GM21390 (cell line): ENCODE results near the gene PDLIM1.

Experiments used
- ATAC-seq: cut with Tn5 transposase; IDR thresholded peaks from one replicate; pipeline ENCODE4 v1.9.1; 2021; ENCODE audit not compliant: unreplicated experiment

PDLIM1 gene

DNA sequence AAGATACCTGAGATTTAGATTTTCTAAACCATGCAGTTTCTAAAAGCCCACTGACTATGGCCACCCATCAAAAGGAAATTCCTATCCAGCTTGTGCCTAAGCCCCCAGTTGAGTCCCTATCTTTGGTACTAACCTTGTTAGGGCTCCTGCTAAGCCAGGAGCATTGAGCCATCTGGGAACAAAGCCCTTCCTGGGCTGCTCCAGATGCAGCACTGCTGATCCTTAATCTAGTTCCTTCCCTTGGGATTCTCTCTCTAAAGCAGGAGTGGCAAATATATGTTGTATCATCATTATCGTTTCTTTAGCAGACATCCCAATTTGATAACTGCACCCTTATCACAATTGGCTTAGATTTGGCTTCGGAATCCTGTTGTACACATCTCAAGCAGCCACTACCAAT, 24.7 kb upstream of the PDLIM1 start:
- no peak for ATAC-seq

DNA sequence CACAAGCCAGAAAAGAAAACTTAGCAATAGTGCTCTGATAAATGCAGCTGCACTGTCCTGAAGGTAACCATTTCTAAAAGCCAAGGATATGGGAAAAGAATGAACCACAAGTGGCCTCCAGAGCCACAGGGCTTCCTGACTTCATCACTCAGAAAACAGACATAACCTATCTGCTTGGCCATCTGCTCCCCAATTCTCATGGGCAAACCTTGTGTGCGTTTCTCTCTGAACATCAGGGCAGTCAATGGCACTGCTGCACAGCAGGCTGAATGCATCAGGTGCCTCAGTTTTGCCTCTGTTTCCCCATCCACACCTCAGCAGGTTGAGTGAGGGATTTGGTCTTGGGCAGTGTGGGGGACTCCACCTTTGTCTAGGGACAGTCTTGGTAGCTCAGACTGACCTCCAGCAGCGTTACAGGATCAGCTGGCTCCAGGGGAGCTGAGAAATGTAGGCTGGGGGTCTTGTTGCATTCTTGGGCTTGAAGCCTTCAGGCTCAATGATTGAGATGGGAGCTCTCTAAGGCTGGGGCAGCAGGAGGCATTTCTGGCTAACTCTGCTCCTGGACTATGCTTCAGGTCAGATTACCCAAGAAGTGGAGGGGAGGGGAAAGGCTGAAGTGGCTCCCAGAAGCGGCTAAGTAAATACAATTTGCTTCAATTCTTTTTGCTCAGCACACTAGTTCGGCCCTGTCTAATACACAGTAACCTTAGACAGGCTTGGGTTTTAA, 23.6 kb upstream of the PDLIM1 start:
- ATAC-seq, result no peak

DNA sequence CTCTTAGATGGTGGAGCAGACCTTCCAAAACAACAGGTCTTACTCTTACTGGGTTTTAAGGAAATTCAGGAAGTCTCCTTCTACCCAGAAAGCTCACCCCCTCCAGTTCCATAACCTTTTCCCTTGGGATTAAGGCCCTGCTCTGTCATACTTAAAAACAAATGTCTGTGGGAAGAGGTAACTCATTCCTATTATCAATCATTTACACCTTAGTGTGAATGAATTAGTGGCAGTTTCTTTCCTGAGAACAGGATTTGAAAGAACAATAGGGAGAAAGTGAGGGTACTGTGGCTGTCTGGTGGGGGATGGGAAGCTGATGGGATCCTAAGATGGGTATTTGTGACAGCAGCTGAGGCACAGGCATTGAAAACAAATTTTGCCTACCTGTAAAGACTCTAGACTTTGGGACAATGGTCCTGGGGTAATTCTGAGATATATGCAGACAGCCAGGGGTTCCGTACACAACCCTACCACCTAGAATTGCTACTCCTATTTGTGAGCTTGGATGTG, 22.2 kb upstream of the PDLIM1 start:
- no peak for ATAC-seq

DNA sequence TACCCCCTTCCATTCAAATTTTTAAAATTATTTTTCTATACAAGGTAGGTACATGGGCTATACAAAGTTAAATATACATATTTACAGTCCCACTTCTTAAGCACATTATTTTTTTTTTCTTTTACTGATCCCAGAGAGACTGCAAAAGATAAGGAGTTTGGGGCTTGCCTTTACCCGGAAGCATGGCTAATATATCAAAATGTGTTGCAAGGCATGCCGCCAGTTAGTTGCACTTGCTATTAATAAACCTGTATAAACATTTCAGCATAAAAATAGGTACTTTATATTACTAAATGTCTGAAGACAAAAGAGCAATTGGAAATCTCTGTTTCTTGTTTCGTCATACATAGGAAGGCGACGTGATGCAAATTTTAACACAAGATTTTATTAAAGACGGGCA, 21.5 kb upstream of the PDLIM1 start:
- no peak for ATAC-seq

DNA sequence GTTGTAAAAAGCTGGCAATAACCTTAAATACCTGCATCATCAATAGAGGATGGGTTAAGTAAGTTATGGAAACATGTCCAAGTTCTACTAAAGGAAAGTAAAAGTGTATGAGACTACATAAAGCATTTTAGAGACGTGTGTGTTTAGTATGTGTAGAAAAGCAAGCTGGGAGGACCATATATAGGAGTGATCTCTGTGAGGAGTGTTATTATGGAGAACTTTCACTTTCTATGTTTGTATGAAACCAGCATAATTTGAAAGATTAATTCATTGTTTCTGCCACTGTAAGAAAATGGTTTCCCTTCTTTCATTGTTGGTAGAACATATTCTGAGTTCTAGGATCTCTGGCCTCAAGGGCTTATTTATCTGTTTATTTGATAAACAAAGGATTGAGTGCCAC, 19.2 kb upstream of the PDLIM1 start:
- ATAC-seq, result no peak

DNA sequence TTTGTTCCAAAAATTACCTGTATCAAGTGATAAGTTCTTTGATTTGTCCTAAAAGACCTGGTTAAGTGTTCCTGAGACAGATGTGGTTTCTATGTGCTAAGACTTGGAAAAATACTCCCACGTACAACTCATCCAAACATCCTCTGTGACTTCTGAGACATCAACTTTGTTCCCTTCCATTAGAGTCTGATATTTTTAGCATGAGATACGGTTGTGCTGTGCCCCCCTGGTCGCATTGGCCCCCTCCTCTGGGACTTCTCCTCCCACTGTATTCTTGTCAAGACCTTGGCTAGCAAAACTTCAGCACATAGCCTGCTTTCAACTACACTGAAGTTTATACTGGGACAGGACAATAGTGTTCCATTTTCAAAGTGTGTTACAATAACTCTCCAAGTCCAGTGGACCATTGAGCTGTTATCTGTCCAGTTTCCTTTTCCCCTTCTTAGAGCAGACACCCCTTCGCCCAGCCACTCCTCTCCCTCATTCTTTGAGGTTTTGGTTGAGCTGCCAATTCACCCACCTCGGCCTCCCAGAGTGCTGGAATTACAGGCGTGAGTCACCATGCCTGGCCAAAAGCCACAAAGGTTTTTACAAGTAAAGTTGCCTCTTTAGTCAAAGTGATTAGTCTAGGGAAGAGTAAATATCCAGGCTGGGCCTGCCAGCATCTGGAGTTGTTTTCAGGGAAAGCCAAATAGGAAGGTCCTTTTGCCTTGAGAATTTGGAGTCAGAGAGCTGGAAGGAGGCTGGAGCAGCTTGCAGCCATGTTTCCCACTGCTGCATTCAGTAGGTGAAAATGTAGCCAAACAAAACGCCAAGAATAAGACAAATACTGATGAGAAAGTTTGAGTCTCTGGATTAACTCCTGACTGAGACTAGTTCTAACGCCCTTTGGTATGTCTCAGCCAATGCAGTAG, 17.8 kb upstream of the PDLIM1 start:
- no peak for ATAC-seq

DNA sequence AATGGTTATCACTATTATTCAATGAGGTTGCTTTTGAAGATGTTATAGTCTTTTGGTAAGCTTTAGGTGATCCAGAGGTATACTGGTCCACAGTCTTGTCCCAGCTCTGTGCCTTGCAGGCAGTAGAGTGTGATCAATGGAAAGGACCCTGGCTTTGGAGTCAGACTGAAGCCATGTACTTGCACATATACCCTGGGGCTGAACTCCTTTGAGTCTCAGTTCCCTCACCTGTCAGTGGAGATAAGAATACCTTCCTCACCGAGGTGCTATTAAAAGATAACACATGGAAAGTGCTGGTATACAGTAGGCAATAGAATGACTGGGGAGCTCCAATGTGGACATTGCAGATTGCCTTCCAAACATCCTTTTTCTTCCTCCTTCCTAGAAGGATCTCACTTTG, 16.0 kb upstream of the PDLIM1 start:
- ATAC-seq, result no peak

DNA sequence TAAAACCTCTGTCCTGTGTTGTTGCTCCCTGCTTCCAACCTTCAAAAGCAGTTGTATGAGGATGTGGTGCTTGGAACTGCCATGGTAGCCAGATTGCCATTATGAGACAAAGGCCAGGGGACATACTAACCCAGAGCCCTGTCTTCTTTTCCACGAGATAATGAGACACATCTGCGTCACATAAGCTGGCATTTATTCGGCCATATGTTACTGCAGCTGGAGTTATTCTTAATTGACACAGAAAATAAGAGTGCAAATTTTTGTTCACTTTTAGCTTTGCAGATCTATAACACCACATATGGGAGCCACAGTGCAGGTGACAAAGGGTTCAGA, 15.5 kb upstream of the PDLIM1 start:
- ATAC-seq, result no peak

DNA sequence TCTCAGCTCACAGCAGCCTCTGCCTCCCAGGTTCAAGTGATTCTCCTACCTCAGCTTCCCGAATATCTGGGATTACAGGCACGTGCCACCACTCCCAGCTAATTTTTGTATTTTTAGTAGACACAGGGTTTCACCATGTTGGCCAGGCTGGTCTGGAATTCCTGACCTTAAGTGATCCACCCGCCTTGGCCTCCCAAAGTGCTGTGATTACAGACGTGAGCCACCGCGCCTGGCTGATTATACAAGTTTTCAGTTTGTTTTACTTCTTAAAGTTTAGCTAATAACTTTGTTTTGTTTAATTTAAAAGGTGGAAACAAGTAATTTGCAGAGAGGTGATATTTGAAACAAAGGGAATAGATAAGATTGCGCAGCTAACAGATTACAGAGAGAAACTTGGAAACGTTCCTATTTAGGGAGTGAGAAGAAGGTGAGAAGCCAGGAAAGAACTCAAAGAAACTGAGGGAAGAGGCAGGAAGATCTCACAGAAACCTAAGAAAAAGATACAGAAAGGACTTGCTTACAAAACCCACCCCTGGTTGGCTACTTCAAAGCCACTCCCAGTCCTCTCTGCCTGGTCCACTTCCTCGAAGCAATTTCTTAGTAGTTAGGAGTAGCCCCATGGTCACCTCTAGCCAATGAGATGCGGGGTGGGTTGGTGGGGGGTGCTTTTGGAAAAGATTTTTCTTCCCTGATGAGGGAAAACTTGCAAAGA, 15.0 kb upstream of the PDLIM1 start:
- no peak for ATAC-seq

DNA sequence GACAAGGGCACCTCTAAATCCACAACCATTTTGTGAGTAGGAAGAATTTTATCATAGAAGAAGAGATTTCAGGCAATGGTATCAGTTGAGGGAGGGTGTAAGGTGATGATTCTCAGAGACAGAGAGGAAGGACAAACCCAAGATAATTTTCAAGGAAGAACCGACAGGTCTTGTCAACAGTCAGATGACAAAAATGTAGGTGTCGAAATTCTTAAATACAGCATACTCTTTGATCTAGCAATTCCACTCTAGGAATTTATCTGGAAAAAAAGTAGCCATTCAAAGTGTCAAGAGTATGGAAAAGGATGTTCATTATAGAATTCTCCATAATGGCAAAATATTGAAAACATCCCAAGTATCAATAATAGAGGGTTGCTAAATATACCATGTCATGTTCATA, 14.2 kb upstream of the PDLIM1 start:
- ATAC-seq, result no peak

DNA sequence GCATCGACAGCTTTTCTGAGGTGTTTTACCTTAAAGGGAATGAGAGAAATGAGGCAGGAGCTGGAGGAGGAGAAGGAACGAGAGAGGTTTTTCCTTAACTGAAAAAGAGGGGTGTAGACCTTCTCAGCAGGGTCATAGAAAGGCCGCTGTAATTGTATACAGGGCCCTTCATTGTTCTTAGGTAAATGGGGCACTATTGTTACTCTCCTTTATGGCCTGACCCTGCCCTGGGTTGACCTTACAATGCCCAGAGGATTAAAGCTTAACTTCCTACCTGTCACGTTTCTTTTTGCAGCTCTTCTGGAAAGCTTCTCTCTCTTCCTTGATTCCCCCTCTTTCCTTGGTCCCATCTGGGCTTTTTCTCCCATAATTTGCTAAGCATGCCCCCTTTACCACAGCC, 13.7 kb upstream of the PDLIM1 start:
- ATAC-seq, result no peak

DNA sequence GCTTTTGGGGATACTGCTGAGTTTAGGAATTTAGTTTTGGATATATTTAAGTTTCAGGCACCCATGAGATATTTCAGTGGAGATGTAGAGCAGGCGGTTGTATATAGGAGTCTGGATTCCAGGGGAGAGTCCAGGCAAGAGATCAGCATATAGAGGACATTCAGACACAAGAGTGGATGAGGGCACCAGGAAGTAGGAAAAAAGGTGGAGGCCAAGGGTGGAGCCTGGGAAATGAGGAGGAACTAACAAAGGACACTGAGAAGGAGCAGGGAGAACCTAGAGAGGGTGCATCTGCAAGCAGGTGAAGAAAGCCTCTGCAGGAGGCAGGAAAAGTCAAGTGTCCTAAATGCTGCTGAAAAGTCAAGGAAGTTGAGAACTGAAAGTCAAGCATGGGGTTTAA, 13.1 kb upstream of the PDLIM1 start:
- ATAC-seq, result no peak

DNA sequence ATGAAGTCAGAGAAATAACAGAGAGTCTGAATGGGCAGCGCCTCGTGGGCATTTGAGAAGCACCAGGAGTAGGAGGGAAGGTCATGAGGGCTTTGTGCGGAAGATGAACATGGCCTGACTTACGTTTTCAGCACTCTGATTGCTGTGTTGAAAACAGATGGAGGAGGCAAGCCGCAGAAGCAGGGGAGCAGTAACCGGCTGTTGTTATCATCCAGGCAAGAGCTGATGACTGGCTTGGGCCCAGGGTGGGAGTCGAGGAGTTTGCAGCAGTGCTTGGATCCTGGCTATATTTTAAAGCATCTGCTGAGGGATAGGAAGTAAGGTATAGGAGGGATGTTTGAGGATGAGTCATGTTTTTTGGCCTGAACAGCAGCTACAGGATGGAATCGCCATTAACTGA, 12.7 kb upstream of the PDLIM1 start:
- ATAC-seq, result no peak

DNA sequence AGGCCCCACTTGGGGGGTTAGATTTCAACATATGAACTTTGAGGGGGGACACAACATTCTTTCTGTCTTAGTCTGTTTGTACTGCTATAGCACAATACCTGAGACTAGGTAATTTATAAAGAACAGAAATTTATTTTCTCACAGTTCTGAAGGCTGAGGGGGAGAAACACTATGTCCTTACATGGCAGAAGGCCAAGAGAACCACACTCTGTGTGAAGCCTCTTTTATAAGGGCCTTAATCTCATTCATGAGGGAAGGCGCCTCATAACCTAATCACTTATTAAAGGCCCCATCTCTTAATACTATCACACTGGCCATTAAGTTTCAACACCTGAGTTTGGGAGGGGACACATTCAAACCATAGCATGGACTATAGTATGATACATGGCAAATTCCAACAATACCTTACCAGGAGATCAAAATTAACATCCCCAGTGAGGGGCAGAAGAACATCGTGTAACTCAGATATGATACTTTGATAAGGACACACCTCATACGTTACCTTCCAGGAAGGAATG, 9.3 kb upstream of the PDLIM1 start:
- no peak for ATAC-seq

DNA sequence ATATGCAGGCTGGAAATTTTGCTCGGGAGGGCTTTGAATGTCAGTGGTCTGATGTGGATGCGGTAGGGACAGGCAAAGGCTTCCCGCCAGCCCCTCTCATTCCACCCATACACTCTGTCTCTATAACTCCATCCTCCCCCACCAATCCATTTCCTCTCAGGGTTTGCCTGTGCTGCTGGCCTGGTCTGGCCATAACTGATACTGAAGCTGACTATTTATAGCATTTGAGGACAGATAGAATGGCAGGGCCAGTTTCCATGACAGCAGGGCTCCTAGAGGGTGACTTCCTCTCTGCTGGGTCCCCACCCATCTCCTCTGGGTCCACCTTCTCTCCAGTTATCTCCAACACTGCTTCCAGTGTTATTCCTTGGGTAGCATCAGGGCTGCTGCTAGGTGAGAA, 6.6 kb upstream of the PDLIM1 start:
- peak; percentile 35 for ATAC-seq

DNA sequence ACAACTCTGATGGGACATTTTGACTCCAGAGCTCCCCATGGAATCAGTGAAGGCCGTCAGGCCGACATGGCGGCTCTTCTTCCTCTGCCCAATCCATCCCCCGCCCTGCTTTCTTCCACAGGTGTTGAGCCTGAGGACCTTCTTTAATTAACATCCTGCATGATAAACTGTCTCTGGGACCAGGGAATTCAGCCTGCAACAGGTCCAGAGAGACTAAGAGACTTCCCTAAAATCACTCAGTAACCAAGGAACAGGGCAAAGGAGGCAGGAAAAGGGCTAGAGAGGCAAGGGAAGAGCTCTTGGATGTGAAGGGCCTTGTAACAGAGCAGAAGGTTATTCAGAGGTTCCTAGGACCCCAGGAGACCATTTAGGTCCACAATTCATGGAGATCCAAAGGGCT, 6.0 kb upstream of the PDLIM1 start:
- no peak for ATAC-seq

DNA sequence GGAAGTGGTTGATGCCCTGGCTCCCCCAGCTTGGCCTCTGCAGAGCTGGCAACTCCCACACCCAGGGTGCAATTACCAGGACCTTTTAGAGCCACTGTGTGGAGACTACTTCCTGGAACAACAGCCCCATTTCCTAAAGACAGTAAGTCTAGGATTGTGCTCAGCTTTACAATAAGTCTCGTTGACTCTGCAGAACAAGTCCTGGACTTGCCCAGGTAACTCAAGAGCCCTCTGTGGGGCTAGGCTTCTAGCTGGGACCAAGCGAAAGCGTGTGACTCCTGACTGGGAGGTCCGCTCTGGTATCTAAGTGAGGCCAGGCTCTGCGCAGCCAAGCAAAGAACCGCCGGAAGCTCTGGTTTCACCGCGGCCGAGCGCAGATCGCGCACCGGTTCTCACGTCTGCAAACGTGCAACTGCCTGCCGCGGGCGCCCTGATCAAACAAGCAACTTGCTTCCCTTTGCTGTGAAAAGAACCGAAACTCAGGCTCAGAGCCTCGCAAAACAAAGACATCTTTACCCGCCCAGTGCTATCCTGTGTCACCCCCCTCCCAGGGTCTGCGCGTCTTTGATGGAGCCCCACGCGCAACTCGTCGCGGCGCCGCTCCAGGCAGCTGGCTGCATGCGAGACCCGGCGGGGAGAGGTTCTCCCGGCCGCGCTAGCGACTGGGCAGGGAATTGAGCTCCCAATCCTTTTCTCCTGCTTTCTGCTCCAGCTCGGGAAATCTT, 4.4 kb upstream of the PDLIM1 start:
- peak; percentile 72 for ATAC-seq

DNA sequence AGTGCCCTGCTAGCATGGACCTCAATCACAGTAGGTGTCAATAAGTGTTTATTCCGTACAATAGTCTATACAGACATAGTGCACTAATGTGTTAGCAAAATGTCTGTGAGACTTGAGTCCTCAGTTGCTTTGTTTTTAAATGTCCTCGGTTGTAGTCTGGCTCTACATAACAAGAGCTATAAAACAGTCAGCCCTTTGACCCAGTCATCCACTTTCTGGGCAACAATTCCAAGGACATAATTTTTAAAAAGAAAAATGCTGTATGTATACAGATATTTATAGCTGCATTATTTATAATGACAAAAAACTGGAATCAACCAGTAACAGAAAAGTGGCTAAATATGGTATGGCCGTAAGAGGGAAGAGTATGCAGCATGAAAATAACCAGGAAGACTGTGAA, 2.8 kb upstream of the PDLIM1 start:
- ATAC-seq, result no peak

DNA sequence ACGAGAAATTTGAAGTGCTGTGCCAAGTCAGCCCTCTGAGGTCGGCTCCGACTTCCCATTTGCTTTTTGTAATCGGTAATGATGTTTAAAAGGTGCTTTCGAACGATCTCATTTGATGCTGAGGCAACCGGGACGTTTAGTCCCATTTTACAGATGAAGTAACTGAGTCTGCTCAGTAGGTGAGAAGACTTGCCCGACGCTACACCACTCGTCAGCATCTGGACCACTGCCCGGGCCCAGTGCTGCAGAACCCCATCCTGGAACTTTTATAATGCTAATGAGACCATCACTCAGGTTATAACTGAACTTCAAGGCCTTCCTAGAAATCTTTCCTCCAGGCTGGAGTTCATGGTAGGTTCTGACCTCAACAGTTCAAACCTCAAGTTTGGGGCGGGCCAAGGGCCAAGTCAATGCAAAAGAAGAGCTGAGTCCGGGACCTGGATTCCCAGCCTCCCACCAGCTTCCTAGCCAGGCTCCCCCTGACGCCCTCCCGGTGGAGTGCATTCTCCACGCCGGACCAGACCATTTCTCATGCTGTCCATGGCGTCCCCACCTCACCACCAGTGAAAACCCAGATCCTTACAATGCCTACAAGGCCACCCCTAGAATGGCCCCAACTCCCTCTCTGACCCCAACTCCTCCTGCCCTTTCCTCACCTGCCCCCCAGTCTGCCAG, 699 bp upstream of the PDLIM1 start:
- no peak for ATAC-seq

DNA sequence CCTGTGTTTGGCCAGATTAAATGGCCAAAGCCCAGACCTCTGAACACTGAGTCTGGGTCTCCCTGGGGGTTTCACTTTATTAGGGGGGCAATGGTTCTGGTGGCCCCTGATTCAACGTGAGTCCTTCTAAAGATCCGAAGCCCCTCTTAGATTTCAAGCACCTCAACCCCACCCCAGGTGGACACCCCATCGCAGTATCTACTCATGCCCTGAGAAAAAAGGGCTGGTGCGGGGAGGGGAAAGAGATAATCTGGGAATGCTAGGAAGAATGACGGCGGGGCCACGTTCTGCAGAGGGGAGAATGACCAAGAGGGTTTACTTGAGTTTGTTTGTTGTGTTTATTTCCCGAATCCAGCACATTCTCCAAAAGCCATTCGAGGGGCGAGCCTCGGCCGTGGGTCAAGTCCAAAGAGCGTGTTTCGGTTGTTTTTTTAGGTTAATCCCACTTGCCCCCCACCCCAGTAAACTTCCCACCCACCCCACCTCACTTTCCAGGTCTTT, 832 bp downstream of the PDLIM1 start:
- no peak for ATAC-seq
